Measurements from ENCODE around the gene KRT82. TPM values are rescaled to one million over a fixed set of nuclear protein-coding genes. Genes with fewer than 3 reads are reported as not detected.

The KRT82 gene
- polyA plus RNA-seq, 1 of the 3 experiments (the other 2 are of a cell fraction): not detected

GRCh38 chr12:52347016-52347415 is 59.1 kb downstream of the KRT82 start:
- ChIA-PET POLR2A (no interaction called here), CTCF (interaction anchor here (1.4 to 3.8 kb wide), 2 partner anchors 19 to 20 kb away, joined by 5 to 13 read pairs; no protein-coding TSS in a partner anchor)
- H3K9ac ChIP-seq: no peak overlapping the region
- DNase-seq: no peak
- H3K79me2 ChIP-seq (ENCODE audit: insufficient read depth): no peaks in the 10 kb centered on the region
- no peak overlapping the region for H3K27ac ChIP-seq (ENCODE audit: low read depth in 2 of 2, low read length in 1 of 2)
- no peak overlapping the region for H3K4me3 ChIP-seq (ENCODE audit: low read depth in 2 of 2, low read length in 1 of 2)
- H3K36me3 ChIP-seq (replicated peaks in 1 of 2; ENCODE audit: control insufficient read depth in 1 of 2, insufficient read depth in 2 of 2, low read length in 1 of 2): no peaks in the 10 kb centered on the region
- H3K4me2 ChIP-seq: no peak overlapping the region
- TF ChIP-seq ZBTB33 (IDR thresholded peaks at IDR 0.05; ENCODE audit: borderline replicate concordance, low read depth) (no peak), MXI1 (IDR thresholded peaks at IDR 0.05; ENCODE audit: low read depth, low read length) (no peak), MAX (IDR thresholded peaks at IDR 0.05; ENCODE audit: low read depth) (no peak), USF1 (IDR thresholded peaks at IDR 0.05; ENCODE audit: borderline replicate concordance, low read depth) (no peak), FOXJ3 (CRISPR knock-in tag; IDR thresholded peaks at IDR 0.05) (no peak), RCOR1 (IDR thresholded peaks at IDR 0.05; ENCODE audit: low read length) (no peak), FOXM1 (IDR thresholded peaks at IDR 0.05; ENCODE audit: low read depth) (no peak), CHD2 (IDR thresholded peaks at IDR 0.05; ENCODE audit: low read length, partially characterized antibody) (no peak), RFX5 (IDR thresholded peaks at IDR 0.05; ENCODE audit: low read length) (no peak), CTCF (IDR thresholded peaks at IDR 0.05) (no peak), IRF3 (IDR thresholded peaks at IDR 0.05; ENCODE audit: low read depth, low read length) (no peak), POLR2AphosphoS5 (IDR thresholded peaks at IDR 0.05; ENCODE audit: low read depth, low read length) (no peak), TCF12 (IDR thresholded peaks at IDR 0.05) (no peak), PBX3 (IDR thresholded peaks at IDR 0.05) (no peak), JUND (IDR thresholded peaks at IDR 0.05) (no peak), NRF1 (IDR thresholded peaks at IDR 0.05; ENCODE audit: low read depth, low read length) (no peak), MEF2A (IDR thresholded peaks at IDR 0.05; ENCODE audit: borderline replicate concordance, low read depth) (no peak), EP300 (IDR thresholded peaks at IDR 0.05; ENCODE audit: borderline replicate concordance in 1 of 2, low read depth in 1 of 2, low read length in 1 of 2) (no peak), SMC3 (IDR thresholded peaks at IDR 0.05; ENCODE audit: low read depth, low read length) (no peak), RAD21 (IDR thresholded peaks at IDR 0.05; ENCODE audit: low read length) (no peak)
- no peaks in the 10 kb centered on the region for H3K4me1 ChIP-seq (ENCODE audit: control insufficient read depth in 1 of 2, insufficient read depth in 2 of 2, low read depth in 1 of 2, low read length in 1 of 2)
- peaks cover 20% of the 10 kb centered on the region for H3K27me3 ChIP-seq (ENCODE audit: insufficient read depth)
- H3K9me3 ChIP-seq: no peaks in the 10 kb centered on the region
- no peaks in the 10 kb centered on the region for H3F3A ChIP-seq (replicated peaks; ENCODE audit: insufficient read depth)
- 53% methylated on average over 6 of the region's 9 CpGs for WGBS (ENCODE audit: low lambda C conversion rate)
- H3K9me2 ChIP-seq: no peaks in the 10 kb centered on the region
- H2AFZ ChIP-seq (ENCODE audit: low read depth): no peak overlapping the region
- H4K20me1 ChIP-seq (ENCODE audit: insufficient read depth): no peaks in the 10 kb centered on the region

Measured in SK-N-SH (cell line).